Psoas muscle (tissue), 8 donors: ENCODE measurements around the gene LRRC8C. TPM values are rescaled to one million over a fixed set of nuclear protein-coding genes. Genes with fewer than 3 reads are reported as not detected.

ENCODE experiments used
- ATAC-seq, 4 donors: fragments of 200-7000 bp; cut with Tn5 transposase; one replicate each; pipeline ENCODE4 v1.9.1; 2020; ENCODE audit warnings: moderate library complexity in 3 of 4, mild to moderate bottlenecking in 2 of 4
- DNase-seq, 2 donors: peaks; one replicate each; pipeline ENCODE4 v3.0.0-alpha.2; 2020
- H3K27ac ChIP-seq: fragments of 200-600 bp; one replicate; pipeline ENCODE4 v1.8.0; 2022
- H3K27me3 ChIP-seq, 3 donors: fragments of 200-600 bp in 1 of 3; one replicate each; pipeline versions ENCODE4 v1.6.1 to v1.8.0; 2013 to 2022; ENCODE audit warnings: low read length in 2 of 3, mild to moderate bottlenecking in 2 of 3, moderate library complexity in 1 of 3; ENCODE audit not compliant: insufficient read depth in 3 of 3
- H3K36me3 ChIP-seq, 2 donors: fragments of 200-600 bp in 1 of 2; one replicate each; pipeline versions ENCODE4 v1.6.1 to v1.8.0; 2013 to 2022; ENCODE audit warnings: low read depth in 1 of 2, mild to moderate bottlenecking in 1 of 2, moderate library complexity in 1 of 2; ENCODE audit not compliant: insufficient read depth in 1 of 2
- H3K4me1 ChIP-seq: fragments of 200-600 bp; one replicate; pipeline ENCODE4 v1.8.0; 2022
- H3K4me3 ChIP-seq: fragments of 200-600 bp; one replicate; pipeline ENCODE4 v1.8.0; 2022; ENCODE audit warnings: mild to moderate bottlenecking
- H3K9me3 ChIP-seq: fragments of 200-600 bp; one replicate; pipeline ENCODE4 v1.8.0; 2022
- CTCF ChIP-seq: fragments of 200-600 bp; IDR thresholded peaks from one replicate; pipeline ENCODE4 v1.8.0; 2022; ENCODE audit warnings: antibody characterized with exemption
- WGBS, 3 donors: extraction: QIAGEN DNeasy Blood & Tissue Kit; methylation state at CpG; one replicate each; pipeline versions ENCODE4 v1.1.6 to v1.1.7; 2013; 5-methylcytosine and 5-hydroxymethylcytosine counted together
- intact Hi-C, 2 donors: fragments of 100-400 bp; cut with DNase I; formaldehyde crosslinking; loops; one replicate each; pipeline versions ENCODE4 v1.11.0 to v1.14.2; 2022
- polyA plus RNA-seq, 3 donors: library from polyadenylated mRNA; stranded (reverse); fragments of 200-250 nt; gene quantifications; one replicate each; pipeline ENCODE4 v1.2.3, GENCODE V29; 2013
- total RNA-seq, 4 donors: library from RNA; stranded (reverse); fragmentation: NEBNext Ultra II Directional in 2 of 4; extraction: Animal tissue kit (Norgen Biotek cat#: 25700) in 2 of 4; gene quantifications; one replicate each; pipeline versions ENCODE4 v1.2.1 to v1.2.4, GENCODE V29; 2021 to 2023
- donor health status: healthy with polysubstance abuse.
- donor health status: DM: no; HTN: no; CAD: no; lungs with moderate emphysema.
- donor health status: Bipolar disorder and iron deficiency.
- donor health status: healthy.
- donor health status: DM: yes; HTN: yes; CAD: no.
- donor health status: DM: no; HTN: no; CAD: no.
- donor health status: DM: no; HTN: no; CAD: no.
- donor health status: DM: yes; HTN: yes; CAD: no.

Gene LRRC8C
- total and polyA plus RNA-seq, 7 donors = 1.4 to 4.1 (median 2.8) TPM

GRCh38 chr1:89739844-89740216, 106.9 kb downstream of the LRRC8C start:
- H3K4me3 ChIP-seq = no peak overlapping the region
- TF ChIP-seq CTCF = no peak
- no peaks in the 10 kb centered on the region for H3K4me1 ChIP-seq
- no peaks in the 10 kb centered on the region for H3K36me3 ChIP-seq
- no peaks in the 10 kb centered on the region for H3K27me3 ChIP-seq
- H3K9me3 ChIP-seq = no peaks in the 10 kb centered on the region
- DNase-seq (no peak), ATAC-seq (no peak)
- intact Hi-C loops = no loop called here
- WGBS, 3 donors = 64 to 82% (median 74%) methylated on average over 1 of the region's 1 CpG
- no peak overlapping the region for H3K27ac ChIP-seq

- Histone ChIP-seq H3K4me3 (no peak overlapping the region), H3K9me3 (no peaks in the 10 kb centered on the region), H3K27me3 (no peaks in the 10 kb centered on the region), H3K4me1 (no peaks in the 10 kb centered on the region), H3K36me3 (no peaks in the 10 kb centered on the region), H3K27ac (no peak overlapping the region)
- intact Hi-C loops = no loop called here
- WGBS, 3 donors = 39 to 53% (median 44%) methylated on average over 4 of the region's 4 CpGs
- ATAC-seq = no peak
- TF ChIP-seq CTCF = no peak
- DNase-seq = no peak
These were observed 110.9 kb downstream of the LRRC8C start for GRCh38 chr1:89743788-89744187.

- TF ChIP-seq CTCF = no peak
- Histone ChIP-seq H3K36me3 (no peaks in the 10 kb centered on the region), H3K4me1 (no peaks in the 10 kb centered on the region), H3K4me3 (no peak overlapping the region), H3K27me3 (no peaks in the 10 kb centered on the region), H3K27ac (no peak overlapping the region), H3K9me3 (no peaks in the 10 kb centered on the region)
- ATAC-seq (no peak), DNase-seq (no peak)
- 85 to 87% (median 87%) methylated on average over 3 of the region's 4 CpGs for WGBS, 3 donors
- intact Hi-C loops = no loop called here
These were observed 113.7 kb downstream of the LRRC8C start for GRCh38 chr1:89746424-89747149.

GRCh38 chr1:89753761-89754160, 120.8 kb downstream of the LRRC8C start:
- intact Hi-C loops = no loop called here
- no peak for TF ChIP-seq CTCF
- no peaks in the 10 kb centered on the region for H3K4me1 ChIP-seq
- H3K27ac ChIP-seq = no peak overlapping the region
- ATAC-seq (no peak), DNase-seq (no peak)
- H3K36me3 ChIP-seq = no peaks in the 10 kb centered on the region
- no peak overlapping the region for H3K4me3 ChIP-seq
- H3K27me3 ChIP-seq = no peaks in the 10 kb centered on the region
- H3K9me3 ChIP-seq = no peaks in the 10 kb centered on the region

GRCh38 chr1:89754518-89754917, 121.6 kb downstream of the LRRC8C start:
- DNase-seq = no peak
- H3K36me3 ChIP-seq = no peaks in the 10 kb centered on the region
- H3K9me3 ChIP-seq = no peaks in the 10 kb centered on the region
- ATAC-seq = no peak
- H3K27ac ChIP-seq = no peak overlapping the region
- TF ChIP-seq CTCF = no peak
- H3K4me3 ChIP-seq = no peak overlapping the region
- no peaks in the 10 kb centered on the region for H3K4me1 ChIP-seq
- H3K27me3 ChIP-seq = no peaks in the 10 kb centered on the region
- WGBS, 3 donors = 57 to 72% (median 70%) methylated on average over 2 of the region's 2 CpGs
- intact Hi-C loops = no loop called here
